Measurements from ENCODE around the gene LRMDA.

The LRMDA gene

GRCh38 chr10:75611172-75611992 lies 180.0 kb downstream of the LRMDA start:
- ATAC-seq (ENCODE audit: insufficient read depth, low read depth) (no peak), DNase-seq (no peak)
- Histone ChIP-seq H3K36me3 (ENCODE audit: insufficient read depth, low read length) (no peaks in the 10 kb centered on the region), H3K9me3 (ENCODE audit: insufficient read depth, low read length, severe bottlenecking) (no peaks in the 10 kb centered on the region), H4K20me1 (ENCODE audit: insufficient read depth, low read length) (no peaks in the 10 kb centered on the region), H3K4me2 (ENCODE audit: insufficient read depth, low read length) (no peak overlapping the region), H3K9ac (ENCODE audit: low read depth, low read length) (no peak overlapping the region), H2AFZ (ENCODE audit: low read depth, low read length) (no peak overlapping the region), H3K4me1 (ENCODE audit: insufficient read depth, low read length) (no peaks in the 10 kb centered on the region), H3K27me3 (ENCODE audit: insufficient read depth, low read length, poor library complexity) (peaks cover 12% of the 10 kb centered on the region), H3K79me2 (ENCODE audit: insufficient read depth, low read length) (no peaks in the 10 kb centered on the region), H3K4me3 (ENCODE audit: low read depth in 1 of 2, low read length in 2 of 2) (no peak overlapping the region), H3K27ac (ENCODE audit: low read length) (no peak overlapping the region)
- no peak for TF ChIP-seq EZH2 (IDR thresholded peaks at IDR 0.05; ENCODE audit: borderline replicate concordance, low read depth, low read length, severe bottlenecking)
- TF ChIP-seq CTCF (IDR thresholded peaks at IDR 0.05; ENCODE audit: borderline replicate concordance, extremely low read depth, low read length, poor library complexity, severe bottlenecking): no peak

- Histone ChIP-seq H3K4me3 (ENCODE audit: low read depth in 1 of 2, low read length in 2 of 2) (no peak overlapping the region), H3K79me2 (ENCODE audit: insufficient read depth, low read length) (no peaks in the 10 kb centered on the region), H4K20me1 (ENCODE audit: insufficient read depth, low read length) (no peaks in the 10 kb centered on the region), H3K4me1 (ENCODE audit: insufficient read depth, low read length) (no peaks in the 10 kb centered on the region), H3K27me3 (ENCODE audit: insufficient read depth, low read length, poor library complexity) (peaks cover 14% of the 10 kb centered on the region), H3K36me3 (ENCODE audit: insufficient read depth, low read length) (no peaks in the 10 kb centered on the region), H3K4me2 (ENCODE audit: insufficient read depth, low read length) (no peak overlapping the region), H2AFZ (ENCODE audit: low read depth, low read length) (no peak overlapping the region), H3K9me3 (ENCODE audit: insufficient read depth, low read length, severe bottlenecking) (no peaks in the 10 kb centered on the region), H3K27ac (ENCODE audit: low read length) (no peak overlapping the region), H3K9ac (ENCODE audit: low read depth, low read length) (no peak overlapping the region)
- no peak for DNase-seq
- no peak for ATAC-seq (ENCODE audit: insufficient read depth, low read depth)
- TF ChIP-seq CTCF (IDR thresholded peaks at IDR 0.05; ENCODE audit: borderline replicate concordance, extremely low read depth, low read length, poor library complexity, severe bottlenecking): no peak
- TF ChIP-seq EZH2 (IDR thresholded peaks at IDR 0.05; ENCODE audit: borderline replicate concordance, low read depth, low read length, severe bottlenecking): no peak
These were observed 180.6 kb downstream of the LRMDA start for GRCh38 chr10:75611993-75612372.

GRCh38 chr10:75612904-75613684 lies 181.7 kb downstream of the LRMDA start:
- H3K9ac ChIP-seq (ENCODE audit: low read depth, low read length): no peak overlapping the region

More at GRCh38 chr10:75612904-75613684, 181.7 kb downstream of the LRMDA start:
- Histone ChIP-seq H3K4me3 (ENCODE audit: low read depth in 1 of 2, low read length in 2 of 2) (no peak overlapping the region), H3K79me2 (ENCODE audit: insufficient read depth, low read length) (no peaks in the 10 kb centered on the region), H3K27ac (ENCODE audit: low read length) (no peak overlapping the region), H3K9me3 (ENCODE audit: insufficient read depth, low read length, severe bottlenecking) (no peaks in the 10 kb centered on the region), H3K4me2 (ENCODE audit: insufficient read depth, low read length) (no peak overlapping the region), H4K20me1 (ENCODE audit: insufficient read depth, low read length) (no peaks in the 10 kb centered on the region), H3K27me3 (ENCODE audit: insufficient read depth, low read length, poor library complexity) (peaks cover 15% of the 10 kb centered on the region), H2AFZ (ENCODE audit: low read depth, low read length) (no peak overlapping the region), H3K4me1 (ENCODE audit: insufficient read depth, low read length) (no peaks in the 10 kb centered on the region), H3K36me3 (ENCODE audit: insufficient read depth, low read length) (no peaks in the 10 kb centered on the region)
- ATAC-seq (ENCODE audit: insufficient read depth, low read depth) (no peak), DNase-seq (no peak)
- no peak for TF ChIP-seq EZH2 (IDR thresholded peaks at IDR 0.05; ENCODE audit: borderline replicate concordance, low read depth, low read length, severe bottlenecking)
- no peak for TF ChIP-seq CTCF (IDR thresholded peaks at IDR 0.05; ENCODE audit: borderline replicate concordance, extremely low read depth, low read length, poor library complexity, severe bottlenecking)

Data from DND-41 (cell line).